Measurements from ENCODE around the gene PTGFRN.
"Not testable (repeated sequence)": the region's sequence is repeated elsewhere in the genome, so short reads cannot be mapped to it uniquely, and the experiment has no call there.

PTGFRN gene

GRCh38 chr1:116918714-116919357 lies 9.1 kb downstream of the PTGFRN start:
- no peak for DNase-seq

- DNase-seq = no peak
Measured at GRCh38 chr1:116919802-116920201, 10.1 kb downstream of the PTGFRN start.

- no peak for DNase-seq
Measured at GRCh38 chr1:116920211-116920610, 10.5 kb downstream of the PTGFRN start.

GRCh38 chr1:116921301-116921885 lies 11.7 kb downstream of the PTGFRN start:
- no peak for DNase-seq

- no peak for DNase-seq
Measured at GRCh38 chr1:116921937-116922336, 12.2 kb downstream of the PTGFRN start.

- DNase-seq = no peak
Measured at GRCh38 chr1:116923421-116923820, 13.7 kb downstream of the PTGFRN start.

GRCh38 chr1:116927049-116927798 lies 17.5 kb downstream of the PTGFRN start:
- no peak for DNase-seq

GRCh38 chr1:116929961-116930592 lies 20.4 kb downstream of the PTGFRN start:
- no peak for DNase-seq

- no peak for DNase-seq
Measured at GRCh38 chr1:116931016-116931918, 21.6 kb downstream of the PTGFRN start.

GRCh38 chr1:116933606-116934515 lies 24.1 kb downstream of the PTGFRN start:
- no peak for DNase-seq

GRCh38 chr1:116934586-116935207 lies 25.0 kb downstream of the PTGFRN start:
- DNase-seq = no peak

GRCh38 chr1:116938216-116938615 lies 28.5 kb downstream of the PTGFRN start:
- no peak for DNase-seq

- not testable (repeated sequence) for DNase-seq
Measured at GRCh38 chr1:116939780-116940543, 30.2 kb downstream of the PTGFRN start.

- no peak for DNase-seq
Measured at GRCh38 chr1:116940814-116941599, 31.3 kb downstream of the PTGFRN start.

- DNase-seq = no peak
Measured at GRCh38 chr1:116941670-116942069, 32.0 kb downstream of the PTGFRN start.

- DNase-seq = no peak
Measured at GRCh38 chr1:116942344-116942743, 32.6 kb downstream of the PTGFRN start.

- DNase-seq = no peak
Measured at GRCh38 chr1:116943438-116943837, 33.7 kb downstream of the PTGFRN start.

- DNase-seq = no peak
Measured at GRCh38 chr1:116944613-116945012, 34.9 kb downstream of the PTGFRN start.

- DNase-seq = no peak
Measured at GRCh38 chr1:116945421-116945820, 35.7 kb downstream of the PTGFRN start.
